Activated CD4-positive, alpha-beta T cell treated with anti-CD3 and anti-CD28 coated beads for 1 hour (primary cell): Measurements from ENCODE around the gene ANTXR2.

ENCODE experiments used
- DNase-seq: peaks from one replicate; pipeline ENCODE4 v3.0.0-alpha.2; 2020

Gene ANTXR2

GRCh38 chr4:79979785-79980437, 93.1 kb downstream of the ANTXR2 start:
- DNase-seq: no peak

- DNase-seq: no peak
These were observed 95.7 kb downstream of the ANTXR2 start for GRCh38 chr4:79977131-79977840.

- no peak for DNase-seq
These were observed 108.4 kb downstream of the ANTXR2 start for GRCh38 chr4:79964400-79965211.

GRCh38 chr4:79964020-79964399, 109.0 kb downstream of the ANTXR2 start:
- no peak for DNase-seq

- no peak for DNase-seq
These were observed 113.4 kb downstream of the ANTXR2 start for GRCh38 chr4:79959652-79960051.

- DNase-seq: no peak
These were observed 114.4 kb downstream of the ANTXR2 start for GRCh38 chr4:79958466-79959264.

- no peak for DNase-seq
These were observed 123.9 kb downstream of the ANTXR2 start for GRCh38 chr4:79949178-79949577.

- DNase-seq: no peak
These were observed 124.3 kb downstream of the ANTXR2 start for GRCh38 chr4:79948739-79949138.

- no peak for DNase-seq
These were observed 124.8 kb downstream of the ANTXR2 start for GRCh38 chr4:79948261-79948660.

- DNase-seq: no peak
These were observed 125.6 kb downstream of the ANTXR2 start for GRCh38 chr4:79947386-79947785.

- no peak for DNase-seq
These were observed 137.8 kb downstream of the ANTXR2 start for GRCh38 chr4:79935274-79935673.

- DNase-seq: no peak
These were observed 138.4 kb downstream of the ANTXR2 start for GRCh38 chr4:79934660-79935059.

GRCh38 chr4:79927931-79928330, 145.1 kb downstream of the ANTXR2 start:
- DNase-seq: no peak

- no peak for DNase-seq
These were observed 149.7 kb downstream of the ANTXR2 start for GRCh38 chr4:79923281-79923680.

- no peak for DNase-seq
These were observed 151.0 kb downstream of the ANTXR2 start for GRCh38 chr4:79922011-79922410.

GRCh38 chr4:79920163-79920853, 152.7 kb downstream of the ANTXR2 start:
- DNase-seq: no peak

- no peak for DNase-seq
These were observed 154.7 kb downstream of the ANTXR2 start for GRCh38 chr4:79918292-79918691.

- no peak for DNase-seq
These were observed 155.8 kb downstream of the ANTXR2 start for GRCh38 chr4:79917246-79917645.

- no peak for DNase-seq
These were observed 157.8 kb downstream of the ANTXR2 start for GRCh38 chr4:79915246-79915645.

GRCh38 chr4:79913581-79913980, 159.4 kb downstream of the ANTXR2 start:
- DNase-seq: no peak

- DNase-seq: no peak
These were observed 166.0 kb downstream of the ANTXR2 start for GRCh38 chr4:79907001-79907400.

GRCh38 chr4:79906303-79906702, 166.7 kb downstream of the ANTXR2 start:
- DNase-seq: no peak
